SK-N-SH (cell line): ENCODE measurements around the gene GNA14. TPM values are rescaled to one million over a fixed set of nuclear protein-coding genes. Genes with fewer than 3 reads are reported as not detected.

Experiments used
- CTCF ChIA-PET: fragments of 300-600, 350-600 bp; formaldehyde crosslinking; extraction: SDS; loops from one replicate; lab custom pipeline; 2021; lab: Yijun Ruan, JAX
- POLR2A ChIA-PET: fragments of 350-600 bp; sonication (Branson Sonifier 250); formaldehyde crosslinking; extraction: SDS; loops from one replicate; lab custom pipeline; 2020; ENCODE audit warnings: antibody characterized with exemption, inconsistent platforms; lab: Yijun Ruan, JAX
- DNase-seq: peaks from one replicate; pipeline ENCODE4 v3.0.0; 2012
- H2AFZ ChIP-seq: fragments of 200-600 bp; sonication (generic); 2 replicates; pipeline ENCODE4 v1.8.1; 2016; ENCODE audit warnings: antibody characterized with exemption, mild to moderate bottlenecking, low read depth
- H3F3A ChIP-seq: fragments of 200-600 bp; sonication (generic); replicated peaks from 2 replicates; pipeline ENCODE3; 2016; ENCODE audit warnings: antibody characterized with exemption, mild to moderate bottlenecking; ENCODE audit not compliant: insufficient read depth
- H3K27ac ChIP-seq, 2 experiments: fragments of 200-500 bp in 1 of 2; fragments of 200-600 bp in 1 of 2; sonication (Bioruptor generic) in 1 of 2; sonication (generic), shearing (Covaris generic) in 1 of 2; 2 replicates each; pipeline versions ENCODE4 v1.5.1 to v1.6.1; 2014 to 2016; ENCODE audit warnings: low read depth in 2 of 2, inconsistent platforms in 1 of 2, low read length in 1 of 2, mild to moderate bottlenecking in 1 of 2, mixed read lengths in 1 of 2
- H3K27me3 ChIP-seq: fragments of 200-600 bp; sonication (generic), shearing (Covaris generic); 2 replicates; pipeline ENCODE4 v1.6.1; 2016; ENCODE audit warnings: mixed run types; ENCODE audit not compliant: insufficient read depth
- H3K36me3 ChIP-seq, 2 experiments: fragments of 200-500 bp in 1 of 2; fragments of 200-600 bp in 1 of 2; sonication (Bioruptor generic) in 1 of 2; sonication (generic) in 1 of 2; replicated peaks in 1 of 2; 2 replicates each; pipeline versions ENCODE3 to v1.5.1; 2014 to 2016; ENCODE audit warnings: low read length in 1 of 2, mild to moderate bottlenecking in 1 of 2; ENCODE audit not compliant: insufficient read depth in 2 of 2, control insufficient read depth in 1 of 2
- H3K4me1 ChIP-seq, 2 experiments: fragments of 200-500 bp in 1 of 2; fragments of 200-600 bp in 1 of 2; sonication (Bioruptor generic) in 1 of 2; sonication (generic), shearing (Covaris generic) in 1 of 2; 2 replicates each; pipeline versions ENCODE4 v1.5.1 to v1.6.1; 2014 to 2016; ENCODE audit warnings: low read depth in 1 of 2, low read length in 1 of 2, mixed run types in 1 of 2; ENCODE audit not compliant: insufficient read depth in 2 of 2, control insufficient read depth in 1 of 2
- H3K4me2 ChIP-seq: fragments of 200-600 bp; sonication (generic), shearing (Covaris generic); 2 replicates; pipeline ENCODE4 v1.6.1; 2017; ENCODE audit warnings: mixed run types
- H3K4me3 ChIP-seq, 2 experiments: fragments of 200-500 bp in 1 of 2; fragments of 200-600 bp in 1 of 2; sonication (Bioruptor generic) in 1 of 2; sonication (generic), shearing (Covaris generic) in 1 of 2; 2 replicates each; pipeline versions ENCODE4 v1.5.1 to v1.8.1; 2014 to 2016; ENCODE audit warnings: low read depth in 2 of 2, inconsistent platforms in 1 of 2, low read length in 1 of 2, mild to moderate bottlenecking in 1 of 2, mixed read lengths in 1 of 2, moderate library complexity in 1 of 2
- H3K79me2 ChIP-seq: fragments of 200-600 bp; sonication (generic); 2 replicates; pipeline ENCODE4 v1.8.1; 2017; ENCODE audit warnings: mild to moderate bottlenecking; ENCODE audit not compliant: insufficient read depth
- H3K9ac ChIP-seq: fragments of 200-600 bp; sonication (generic); 2 replicates; pipeline ENCODE4 v1.6.1; 2017; ENCODE audit warnings: mixed run types
- H3K9me2 ChIP-seq: fragments of 200-600 bp; sonication (generic); 2 replicates; pipeline ENCODE4 v1.6.1; 2017; ENCODE audit warnings: mixed run types
- H3K9me3 ChIP-seq: fragments of 200-600 bp; sonication (generic); 2 replicates; pipeline ENCODE4 v1.6.1; 2017; ENCODE audit warnings: mixed run types, mild to moderate bottlenecking, moderate library complexity
- H4K20me1 ChIP-seq: fragments of 200-600 bp; sonication (generic); 2 replicates; pipeline ENCODE4 v1.6.1; 2017; ENCODE audit warnings: mild to moderate bottlenecking, mixed run types; ENCODE audit not compliant: insufficient read depth
- CTCF ChIP-seq: fragments of 200-600 bp; sonication (generic); IDR thresholded peaks from 2 replicates; pipeline ENCODE4 v1.6.1; 2017; ENCODE audit warnings: antibody characterized with exemption, mild to moderate bottlenecking, moderate library complexity
- ELF1 ChIP-seq: IDR thresholded peaks from 2 replicates; pipeline ENCODE4 v1.4.0; 2012
- EP300 ChIP-seq, 2 experiments: IDR thresholded peaks; 2 replicates each; pipeline versions ENCODE4 v1.4.0 to v1.6.1; 2012; ENCODE audit warnings: borderline replicate concordance in 1 of 2, low read depth in 1 of 2, low read length in 1 of 2
- FOXJ3 ChIP-seq: sonication (generic); formaldehyde crosslinking; IDR thresholded peaks from 2 replicates; pipeline ENCODE4 v1.5.1; 2020; ENCODE audit warnings: mild to moderate bottlenecking, missing genetic modification reagents
- FOXM1 ChIP-seq: IDR thresholded peaks from 2 replicates; pipeline ENCODE4 v1.4.0; 2012; ENCODE audit warnings: low read depth, mild to moderate bottlenecking
- GABPA ChIP-seq: IDR thresholded peaks from 2 replicates; pipeline ENCODE4 v1.4.0; 2012; ENCODE audit warnings: low read depth, mild to moderate bottlenecking
- GATA2 ChIP-seq: sonication (generic); formaldehyde crosslinking; IDR thresholded peaks from 2 replicates; pipeline ENCODE4 v1.5.0; 2020; ENCODE audit warnings: mild to moderate bottlenecking, missing genetic modification reagents
- MAX ChIP-seq: IDR thresholded peaks from 2 replicates; pipeline ENCODE4 v1.4.0; 2012; ENCODE audit warnings: low read depth
- MXI1 ChIP-seq: IDR thresholded peaks from 2 replicates; pipeline ENCODE4 v1.6.1; 2012; ENCODE audit warnings: mild to moderate bottlenecking, low read depth, low read length, improper control_type of control experiment
- NFIC ChIP-seq: IDR thresholded peaks from 2 replicates; pipeline ENCODE4 v1.4.0; 2012; ENCODE audit warnings: borderline replicate concordance
- PBX3 ChIP-seq: IDR thresholded peaks from 2 replicates; pipeline ENCODE4; 2012
- RAD21 ChIP-seq: IDR thresholded peaks from 2 replicates; pipeline ENCODE4 v1.6.1; 2012; ENCODE audit warnings: mild to moderate bottlenecking, low read length
- RFX5 ChIP-seq: IDR thresholded peaks from 2 replicates; pipeline ENCODE4 v1.6.1; 2012; ENCODE audit warnings: mild to moderate bottlenecking, improper control_type of control experiment, low read length
- RXRA ChIP-seq: IDR thresholded peaks from 2 replicates; pipeline ENCODE4 v1.4.0; 2012; ENCODE audit warnings: low read depth, mild to moderate bottlenecking, borderline replicate concordance
- SIN3A ChIP-seq: IDR thresholded peaks from 2 replicates; pipeline ENCODE4 v1.6.1; 2012; ENCODE audit warnings: low read depth, mild to moderate bottlenecking, low read length, moderate library complexity, borderline replicate concordance
- TCF12 ChIP-seq: IDR thresholded peaks from 2 replicates; pipeline ENCODE4 v1.4.0; 2012
- TEAD4 ChIP-seq: IDR thresholded peaks from 2 replicates; pipeline ENCODE4 v1.4.0; 2012; ENCODE audit warnings: mild to moderate bottlenecking, borderline replicate concordance; ENCODE audit not compliant: insufficient read depth
- ZBTB33 ChIP-seq: IDR thresholded peaks from 2 replicates; pipeline ENCODE4 v1.4.0; 2012; ENCODE audit warnings: low read depth, borderline replicate concordance
- WGBS: methylation state at CpG from one replicate; pipeline ENCODE4 v1.1.6; 2017; ENCODE audit warnings: low lambda C conversion rate; 5-methylcytosine and 5-hydroxymethylcytosine counted together
- polyA plus RNA-seq, 3 experiments: library from polyadenylated mRNA; depleted of rRNA; stranded (reverse); fragments of >200 nt; gene quantifications; 2 replicates each; pipeline ENCODE4 v1.2.3, GENCODE V29; 2012

GNA14 gene
- polyA plus RNA-seq, 1 of the 3 experiments (the other 2 are of a cell fraction), result 0.15 TPM

- TF ChIP-seq FOXM1, result no peak
- no peak for TF ChIP-seq FOXJ3
- TF ChIP-seq ELF1, result no peak
- TF ChIP-seq RXRA, result no peak
Observed at GRCh38 chr9:77597057-77597456, 51.1 kb downstream of the GNA14 start (continued).

GRCh38 chr9:77595426-77596095, 52.6 kb downstream of the GNA14 start:
- TF ChIP-seq GATA2 (CRISPR knock-in tag), result peak; percentile 85
- TF ChIP-seq RAD21, result peak; percentile 24; the same call in 1 of the 2 replicates
- TF ChIP-seq CTCF, result no peak
- peak; percentile 26; the same call in 1 of the 2 replicates for TF ChIP-seq NFIC
- peak in 1 of 2 experiments; percentile 80; a peak in 2 of 4 replicates for TF ChIP-seq EP300 (IDR thresholded peaks at IDR 0.05; ENCODE audit: borderline replicate concordance in 1 of 2, low read depth in 1 of 2, low read length in 1 of 2)
- no peak for TF ChIP-seq MAX
- peak; percentile 20 for TF ChIP-seq TCF12
- TF ChIP-seq FOXJ3, result peak; percentile 79; the same call in 1 of the 2 replicates
- no peak for TF ChIP-seq PBX3
- TF ChIP-seq SIN3A, result no peak
- no peak for TF ChIP-seq TEAD4
- no peak for TF ChIP-seq RFX5
- peak; percentile 57; the same call in 1 of the 2 replicates for TF ChIP-seq MXI1
- no peak for TF ChIP-seq GABPA
- no peak for TF ChIP-seq ZBTB33
- Histone ChIP-seq H3K9ac (no peak overlapping the region), H3K4me1 (peaks cover 24 to 31% of the 10 kb centered on the region in 2 experiments; a peak in 3 of 4 replicates), H3K4me3 (no peak overlapping the region), H4K20me1 (no peaks in the 10 kb centered on the region), H3K27ac (peak overlapping the region in 1 of 2 experiments; percentile 95; a peak in 3 of 4 replicates), H3K9me3 (no peaks in the 10 kb centered on the region), H2AFZ (no peak overlapping the region), H3F3A (no peaks in the 10 kb centered on the region), H3K4me2 (no peak overlapping the region), H3K27me3 (no peaks in the 10 kb centered on the region), H3K36me3 (no peaks in the 10 kb centered on the region), H3K79me2 (no peaks in the 10 kb centered on the region), H3K9me2 (no peaks in the 10 kb centered on the region)
- CTCF ChIA-PET, result interaction anchor here (1.6 to 3.5 kb wide), 3 partner anchors 54 to 138 kb away, joined by 3 to 20 read pairs (median 3); no protein-coding TSS in a partner anchor
- POLR2A ChIA-PET, result interaction anchor here (1.6 kb wide), 1 partner anchor 136 kb away, joined by 4 read pairs; no protein-coding TSS in a partner anchor
- WGBS, result 49% methylated on average over 8 of the region's 8 CpGs
- DNase-seq, result peak; percentile 73
